ENCODE measurements around the gene LINC01488. TPM values are rescaled to one million over a fixed set of nuclear protein-coding genes. Genes with fewer than 3 reads are reported as not detected.

LINC01488 gene
- total and polyA plus RNA-seq, 2 experiments from 2014 or later = not detected

GRCh38 chr11:69518081-69518950 is 36.9 kb downstream of the LINC01488 start:
- Mint-ChIP-seq H3K4me1 (peaks cover 28% of the 10 kb centered on the region), H3K36me3 (ENCODE audit: low read depth) (peaks cover 33% of the 10 kb centered on the region), H3K27me3 (ENCODE audit: insufficient read depth, low read depth, poor library complexity) (peaks cover 17% of the 10 kb centered on the region), H3K9me3 (peaks cover 37% of the 10 kb centered on the region), H3K27ac (no peak overlapping the region), H3K4me3 (no peak overlapping the region)
- peaks cover 9% of the 10 kb centered on the region; the same call in 1 of the 2 replicates for H3K9me2 ChIP-seq (ENCODE audit: insufficient read depth)
- ATAC-seq = no peak
- no peak for DNase-seq (ENCODE audit: low spot score)
- no peak overlapping the region for H3K4me2 ChIP-seq
- no peak overlapping the region for H2AFZ ChIP-seq
- H3K27me3 ChIP-seq (ENCODE audit: insufficient read depth) = no peaks in the 10 kb centered on the region
- TF ChIP-seq NANOG (IDR thresholded peaks at IDR 0.05; ENCODE audit: borderline replicate concordance) = no peak
- no peak for TF ChIP-seq POLR2AphosphoS5 (IDR thresholded peaks at IDR 0.05; ENCODE audit: low read depth)
- TF ChIP-seq CREB1 (CRISPR knock-in tag; IDR thresholded peaks at IDR 0.05; ENCODE audit: low read depth) = no peak
- TF ChIP-seq ZNF462 (CRISPR knock-in tag; IDR thresholded peaks at IDR 0.05) = no peak
- no peaks in the 10 kb centered on the region for H4K20me1 ChIP-seq (replicated peaks; ENCODE audit: insufficient read depth)
- H3K36me3 ChIP-seq (ENCODE audit: insufficient read depth) = no peaks in the 10 kb centered on the region
- H3K79me2 ChIP-seq (replicated peaks; ENCODE audit: insufficient read depth) = no peaks in the 10 kb centered on the region
- H3F3A ChIP-seq (replicated peaks; ENCODE audit: low read depth) = no peaks in the 10 kb centered on the region
- no peak overlapping the region for H3K27ac ChIP-seq (ENCODE audit: low read depth)
- no peak overlapping the region for H3K4me3 ChIP-seq
- H3K4me1 ChIP-seq (ENCODE audit: insufficient read depth) = peaks cover 17% of the 10 kb centered on the region
